HG02884 (cell line): ENCODE measurements around the gene ARHGAP29.

ENCODE experiments used
- ATAC-seq: cut with Tn5 transposase; IDR thresholded peaks from one replicate; pipeline ENCODE4 v1.9.1; 2021; ENCODE audit warnings: mild to moderate bottlenecking, moderate library complexity; ENCODE audit not compliant: unreplicated experiment

ARHGAP29 gene

GRCh38 chr1:94237291-94238226, at the start of gene ARHGAP29:
ARHGAP29 (minus strand) TSS chr1:94237584; CDS start chr1:94231611, 5,973 bp downstream.
- ATAC-seq = peak; percentile 78

GRCh38 chr1:94286864-94287437, 49.6 kb upstream of the ARHGAP29 start:
- no peak for ATAC-seq

GRCh38 chr1:94285031-94285654, 47.8 kb upstream of the ARHGAP29 start:
- no peak for ATAC-seq

- ATAC-seq = peak; percentile 57
These were observed 47.1 kb upstream of the ARHGAP29 start for GRCh38 chr1:94284476-94284875.

- ATAC-seq = no peak
These were observed 46.1 kb upstream of the ARHGAP29 start for GRCh38 chr1:94283462-94283861.

GRCh38 chr1:94282143-94282711, 44.8 kb upstream of the ARHGAP29 start:
- no peak for ATAC-seq

- ATAC-seq = no peak
These were observed 44.2 kb upstream of the ARHGAP29 start for GRCh38 chr1:94281361-94282142.

- no peak for ATAC-seq
These were observed 43.2 kb upstream of the ARHGAP29 start for GRCh38 chr1:94280541-94280940.

GRCh38 chr1:94279462-94279861, 42.1 kb upstream of the ARHGAP29 start:
- no peak for ATAC-seq

GRCh38 chr1:94279038-94279437, 41.7 kb upstream of the ARHGAP29 start:
- no peak for ATAC-seq

GRCh38 chr1:94276988-94277434, 39.6 kb upstream of the ARHGAP29 start:
- ATAC-seq = no peak

- ATAC-seq = no peak
These were observed 37.7 kb upstream of the ARHGAP29 start for GRCh38 chr1:94275083-94275482.

GRCh38 chr1:94274561-94274960, 37.2 kb upstream of the ARHGAP29 start:
- ATAC-seq = no peak

- ATAC-seq = no peak
These were observed 35.7 kb upstream of the ARHGAP29 start for GRCh38 chr1:94273111-94273510.

- ATAC-seq = no peak
These were observed 35.0 kb upstream of the ARHGAP29 start for GRCh38 chr1:94272388-94272787.

GRCh38 chr1:94271373-94271772, 34.0 kb upstream of the ARHGAP29 start:
- ATAC-seq = no peak

GRCh38 chr1:94270801-94271203, 33.4 kb upstream of the ARHGAP29 start:
- ATAC-seq = no peak

- ATAC-seq = no peak
These were observed 32.5 kb upstream of the ARHGAP29 start for GRCh38 chr1:94269921-94270320.

- ATAC-seq = no peak
These were observed 28.5 kb upstream of the ARHGAP29 start for GRCh38 chr1:94265906-94266305.

- no peak for ATAC-seq
These were observed 27.6 kb upstream of the ARHGAP29 start for GRCh38 chr1:94265011-94265422.
